Ovary (tissue), 3 donors: ENCODE measurements around the gene ASTL.

Source experiments
- CTCF ChIP-seq, 3 donors: fragments of 450-650 bp in 2 of 3; fragments of 200-600 bp in 1 of 3; IDR thresholded peaks; one replicate each; pipeline versions ENCODE4 v1.5.1 to v1.8.0; 2016 to 2022; ENCODE audit warnings: antibody characterized with exemption in 3 of 3, mild to moderate bottlenecking in 1 of 3
- EP300 ChIP-seq: sonication (generic); formaldehyde crosslinking; IDR thresholded peaks from one replicate; pipeline ENCODE4 v1.6.1; 2017; ENCODE audit warnings: antibody characterized with exemption
- POLR2A ChIP-seq: fragments of 450-650 bp; IDR thresholded peaks from one replicate; pipeline ENCODE4 v1.6.1; 2017; ENCODE audit warnings: antibody characterized with exemption, mild to moderate bottlenecking, moderate library complexity
- donor health status: DM: no; HTN: no; CAD: no.

- no peak for TF ChIP-seq CTCF (IDR thresholded peaks at IDR 0.05)
- TF ChIP-seq POLR2A, result no peak
- TF ChIP-seq EP300, result no peak
These were observed 8.0 kb upstream of the ASTL start for GRCh38 chr2:96146153-96146880.
